ENCODE data around the gene GNA12.

GNA12 gene

DNA sequence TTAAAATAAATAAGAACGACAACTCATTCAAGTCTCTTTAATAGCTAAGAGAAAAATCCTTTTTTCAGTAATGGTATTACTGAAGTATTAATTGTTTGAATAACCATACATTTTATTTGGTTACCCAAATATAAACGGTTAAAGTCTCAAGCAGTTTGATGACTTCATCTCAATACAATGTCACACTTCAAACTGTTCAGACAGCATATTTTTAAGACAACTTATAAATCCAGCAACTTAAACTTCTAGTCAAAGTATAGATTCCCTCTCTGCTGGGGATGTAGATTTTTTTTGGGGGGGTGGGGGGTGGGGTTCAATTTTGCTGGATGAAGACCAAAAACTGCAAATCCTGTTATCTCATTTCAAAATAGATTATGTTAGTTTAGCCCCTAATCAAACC is 42.0 kb downstream of the GNA12 start:
- no peak for DNase-seq

DNA sequence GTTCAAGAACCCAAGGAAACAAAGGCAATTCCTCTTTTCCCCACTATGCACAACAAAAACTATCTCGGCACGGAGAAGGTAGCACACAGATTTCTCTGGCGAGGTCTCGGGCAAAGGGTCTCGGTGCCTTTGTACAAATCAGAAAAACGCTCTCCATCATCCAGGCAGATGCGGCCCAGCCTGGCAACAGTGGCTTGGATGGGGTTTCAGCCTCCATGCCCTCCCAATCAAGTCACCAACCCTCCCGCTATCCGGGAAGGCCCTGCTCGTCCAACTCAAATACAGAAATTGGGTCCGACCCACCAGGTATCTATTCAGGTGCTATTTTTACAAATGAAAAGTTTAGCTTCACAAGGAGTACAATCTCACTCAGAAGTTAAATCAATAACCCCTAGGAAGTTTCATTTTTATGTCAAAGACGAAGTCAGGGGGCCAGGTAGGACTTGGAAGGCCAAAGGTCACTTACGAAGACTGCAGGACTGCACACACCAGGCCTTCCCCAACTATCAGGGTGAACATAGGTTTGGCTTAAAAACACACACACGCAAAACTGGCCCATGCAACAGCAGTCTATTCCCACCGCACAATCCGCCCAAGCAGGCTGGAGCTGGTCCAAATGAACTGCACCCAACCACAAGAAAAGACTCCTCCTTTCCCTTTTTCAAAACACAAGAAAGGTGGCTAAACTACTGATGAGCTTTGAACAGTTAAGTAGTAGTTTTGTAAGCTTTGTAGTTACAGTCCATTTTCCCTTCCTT is 43.0 kb downstream of the GNA12 start:
- no peak for DNase-seq

DNA sequence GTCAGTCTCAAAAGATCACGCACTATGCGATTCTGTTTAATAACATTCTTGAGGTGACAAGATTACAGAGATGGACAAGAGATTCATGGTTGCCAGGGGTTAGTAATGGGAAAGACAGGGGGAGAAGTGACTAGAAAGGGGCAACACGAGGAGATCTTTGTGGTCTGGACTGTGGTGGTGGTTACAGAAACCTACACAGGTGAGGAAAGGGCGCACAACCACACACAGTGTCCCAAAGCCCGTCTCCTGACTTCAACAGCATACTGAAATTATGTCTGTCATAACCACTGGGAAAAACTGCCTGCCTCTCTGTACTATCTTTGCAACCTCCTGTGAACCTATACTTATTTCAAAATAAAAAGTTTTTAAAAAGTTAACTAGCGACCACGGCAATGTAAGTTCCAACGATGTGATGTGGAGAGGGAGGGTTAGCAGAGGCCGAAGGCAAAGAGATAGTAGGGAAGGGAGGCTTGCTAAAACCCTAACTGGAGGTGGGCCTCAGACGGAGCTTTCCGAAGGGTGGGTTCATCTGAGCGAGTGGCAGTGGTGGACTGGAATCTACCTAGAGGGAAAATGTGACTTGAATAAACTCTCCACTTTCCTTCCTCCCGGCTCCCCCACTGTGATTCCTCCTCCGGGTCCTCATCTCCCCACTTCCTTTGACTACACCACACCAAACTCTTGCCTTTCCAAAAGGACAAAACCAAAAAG is 43.7 kb downstream of the GNA12 start:
- no peak for DNase-seq

DNA sequence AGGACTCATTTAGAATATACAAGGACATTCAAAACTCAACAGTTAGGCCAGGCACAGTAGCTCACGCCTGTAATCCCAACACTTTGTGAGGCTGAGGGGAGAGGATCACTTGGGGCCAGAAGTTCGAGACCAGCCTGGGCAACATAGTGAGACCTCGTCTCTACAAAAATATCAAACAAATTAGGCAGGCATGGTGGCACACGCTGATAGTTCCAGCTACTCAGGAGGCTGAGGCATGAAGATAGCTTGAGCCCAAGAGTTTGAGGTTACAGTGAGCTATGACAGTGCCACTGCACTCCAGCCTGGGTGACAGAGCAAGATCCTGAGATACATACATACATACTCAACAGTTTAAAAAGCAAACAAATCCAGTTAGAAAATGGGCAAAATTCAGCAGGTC is 44.9 kb downstream of the GNA12 start:
- DNase-seq = no peak

DNA sequence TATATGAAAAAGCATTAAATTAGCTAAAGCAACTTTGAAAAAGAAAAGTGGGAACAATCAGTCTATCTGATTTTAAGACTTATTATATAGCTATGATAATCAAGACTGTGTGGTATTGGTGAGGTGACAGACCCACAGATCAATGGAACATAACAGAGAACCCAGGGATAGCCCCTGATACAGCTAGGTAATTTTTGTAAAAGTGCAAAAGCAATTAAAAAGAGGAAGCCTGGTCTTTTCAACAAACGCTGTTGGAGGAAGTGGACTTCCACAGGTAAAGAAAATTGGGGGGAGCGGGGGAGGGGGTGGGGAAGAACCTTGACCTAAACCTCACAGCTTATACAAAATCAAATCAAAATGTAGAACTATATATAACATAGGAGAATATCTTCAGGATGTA is 45.4 kb downstream of the GNA12 start:
- no peak for DNase-seq

DNA sequence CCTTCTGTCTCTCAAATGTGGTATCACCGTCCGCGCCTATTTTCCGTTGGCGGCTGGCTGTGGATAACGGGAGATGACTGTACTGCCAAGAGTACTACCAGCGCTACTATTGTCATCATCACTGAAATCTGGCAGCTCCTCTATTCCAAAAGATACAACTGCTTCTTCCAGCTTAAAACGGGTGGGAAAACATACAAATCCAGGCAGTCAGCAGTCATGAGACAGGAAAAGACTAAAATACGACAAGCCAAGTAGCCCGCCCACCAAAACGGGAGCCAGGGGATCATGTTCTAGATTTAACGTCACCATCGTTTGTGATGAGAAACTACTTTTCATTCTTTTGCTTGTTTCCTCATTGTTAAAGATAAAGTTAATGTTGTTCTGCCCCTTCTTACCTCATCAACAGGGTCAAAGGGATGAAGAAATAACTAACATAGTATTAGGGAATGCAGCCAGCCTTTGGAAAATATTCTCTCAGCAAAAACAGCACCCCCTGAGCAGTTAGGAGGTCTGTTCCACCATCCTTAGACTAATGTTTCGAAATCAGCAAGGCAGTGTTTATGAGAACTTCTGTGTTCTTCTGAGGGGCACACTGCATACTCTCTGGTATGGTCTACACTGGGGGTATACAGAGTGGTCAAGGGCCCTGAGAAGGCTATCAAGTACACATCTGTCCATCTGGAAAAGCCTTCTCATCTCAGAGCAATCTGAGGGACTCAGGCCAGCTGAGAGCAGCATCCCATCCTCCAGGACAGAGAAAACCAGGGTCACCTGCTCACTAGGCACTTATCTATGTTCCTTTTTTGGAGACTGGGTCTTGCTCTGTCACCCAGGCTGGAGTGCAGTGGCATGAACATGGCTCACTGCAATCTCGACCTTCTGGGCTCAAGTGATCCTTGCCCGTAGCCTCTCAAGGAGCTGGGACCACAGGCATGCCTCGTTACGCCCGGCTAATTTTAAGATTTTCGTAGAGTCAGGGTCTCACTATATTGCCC is 47.5 kb downstream of the GNA12 start:
- no peak for DNase-seq

DNA sequence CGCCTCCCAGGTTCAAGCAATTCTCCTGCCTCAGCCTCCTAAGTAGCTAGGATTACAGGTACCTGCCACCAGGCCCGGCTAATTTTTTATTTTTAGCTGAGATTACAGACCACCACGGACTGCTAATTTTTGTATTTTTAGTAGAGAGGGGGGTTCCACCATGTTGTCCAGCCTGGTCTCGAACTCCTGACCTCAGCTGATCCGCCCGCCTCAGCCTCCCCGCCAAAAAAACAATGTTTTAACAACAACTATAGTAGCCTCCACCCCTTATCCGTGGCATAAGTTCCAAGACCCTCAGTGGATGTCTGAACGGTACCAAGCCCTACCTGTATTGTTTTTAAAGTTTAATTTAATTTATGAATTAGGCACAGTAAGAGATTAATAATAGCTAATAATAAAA is 48.2 kb downstream of the GNA12 start:
- no peak for DNase-seq

DNA sequence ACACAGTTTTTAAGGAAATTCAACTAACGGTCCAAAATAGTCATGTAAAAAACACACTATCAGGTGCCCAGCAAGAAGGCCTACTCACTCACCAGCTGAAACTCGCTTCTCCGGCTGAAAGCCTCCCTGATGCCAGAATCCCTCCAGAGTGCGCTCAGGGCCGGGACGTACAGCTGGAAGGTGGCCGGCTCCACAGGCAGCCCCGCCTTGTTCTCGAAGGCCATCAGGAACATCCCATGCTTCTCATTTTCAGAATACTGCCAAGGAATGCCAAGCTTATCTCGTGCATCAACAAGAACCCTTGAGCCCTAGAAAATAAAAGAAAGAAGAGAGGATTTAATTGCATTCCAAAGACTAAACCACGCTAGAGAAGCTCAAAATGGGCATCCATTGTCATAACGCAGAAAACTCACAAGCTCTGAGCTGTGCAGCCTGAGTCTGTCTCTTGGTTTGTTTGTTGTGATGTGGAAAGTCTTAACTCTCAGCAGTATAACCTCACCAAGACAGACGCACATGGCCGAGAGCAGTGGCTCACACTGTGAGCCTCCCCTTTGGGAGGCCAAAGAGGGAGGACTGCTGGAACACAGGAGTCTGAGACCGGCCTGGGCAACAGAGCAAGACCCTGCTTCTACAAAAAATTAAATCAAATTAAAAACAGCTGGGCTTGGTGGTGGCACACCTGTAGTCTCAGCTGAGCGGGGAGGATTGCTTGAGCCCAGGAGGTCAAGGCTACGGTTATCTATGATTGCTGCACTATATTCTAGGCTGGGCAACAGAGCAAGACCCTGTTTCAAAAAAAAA is 49.1 kb downstream of the GNA12 start:
- no peak for DNase-seq

DNA sequence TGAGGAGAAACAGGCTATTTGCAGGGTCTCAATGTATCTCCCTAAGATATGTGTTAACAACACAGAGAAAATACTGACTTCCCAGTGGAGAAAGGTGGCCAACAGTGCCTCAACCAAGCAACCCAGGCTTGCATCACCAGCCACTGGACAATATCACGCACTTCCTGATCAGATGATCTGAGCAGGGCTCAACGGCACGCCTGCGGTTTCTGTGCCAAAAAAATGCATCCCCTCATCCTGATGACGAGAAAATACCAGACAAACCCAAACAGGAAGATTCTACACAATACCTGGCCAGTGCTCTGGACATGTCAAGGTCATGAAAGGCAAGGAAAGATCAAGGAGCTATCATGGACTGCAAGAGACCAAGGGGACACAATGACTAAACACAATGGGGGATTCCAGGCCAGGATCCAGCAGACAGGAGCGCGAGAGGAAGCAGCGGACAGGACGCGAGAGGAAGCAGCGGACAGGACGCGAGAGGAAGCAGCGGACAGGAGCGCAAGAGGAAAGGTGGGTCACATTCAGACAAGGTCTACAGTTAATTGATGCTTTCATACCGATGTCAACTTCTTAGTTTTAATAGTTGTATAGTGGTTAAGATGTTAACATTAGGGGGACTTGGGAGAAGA is 51.1 kb downstream of the GNA12 start:
- no peak for DNase-seq

DNA sequence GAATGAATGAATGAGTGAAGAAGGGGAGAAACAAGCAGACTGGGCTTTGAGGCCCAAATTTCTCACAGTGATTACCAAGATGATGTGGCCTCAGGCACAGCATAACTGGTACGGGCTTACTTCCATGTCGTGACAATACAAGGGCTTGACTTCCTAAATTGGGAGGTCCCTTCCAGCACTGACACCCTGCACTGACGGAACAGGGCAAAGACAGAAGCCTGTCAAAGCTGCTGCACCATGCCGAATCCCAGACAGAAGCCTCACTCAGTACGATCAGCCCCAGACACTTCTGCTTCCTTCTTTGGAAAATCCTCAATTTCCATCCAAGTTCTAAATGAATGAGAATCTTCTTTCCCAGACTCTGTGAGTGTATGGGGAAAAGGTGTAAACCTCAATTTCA is 51.9 kb downstream of the GNA12 start:
- DNase-seq = no peak

DNA sequence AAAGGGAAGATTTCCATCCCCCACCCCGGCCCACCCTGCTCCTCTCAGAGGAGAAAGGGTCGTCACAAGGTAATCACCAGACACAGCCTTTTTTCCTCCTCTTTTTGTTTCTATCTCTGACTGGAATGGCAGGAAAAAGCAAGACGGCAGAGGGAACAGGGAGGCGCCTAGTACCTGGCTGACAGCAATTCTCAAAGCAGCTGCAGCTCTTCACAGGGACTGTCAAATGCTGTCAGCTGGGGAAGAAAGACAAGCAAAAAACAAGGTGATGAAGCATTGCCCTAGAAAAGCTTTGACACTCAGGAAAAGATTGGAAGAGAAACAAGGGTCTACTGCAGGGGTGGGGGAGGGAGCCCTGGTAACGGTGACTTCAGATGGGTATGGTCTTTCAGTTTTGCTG is 52.7 kb downstream of the GNA12 start:
- no peak for DNase-seq

DNA sequence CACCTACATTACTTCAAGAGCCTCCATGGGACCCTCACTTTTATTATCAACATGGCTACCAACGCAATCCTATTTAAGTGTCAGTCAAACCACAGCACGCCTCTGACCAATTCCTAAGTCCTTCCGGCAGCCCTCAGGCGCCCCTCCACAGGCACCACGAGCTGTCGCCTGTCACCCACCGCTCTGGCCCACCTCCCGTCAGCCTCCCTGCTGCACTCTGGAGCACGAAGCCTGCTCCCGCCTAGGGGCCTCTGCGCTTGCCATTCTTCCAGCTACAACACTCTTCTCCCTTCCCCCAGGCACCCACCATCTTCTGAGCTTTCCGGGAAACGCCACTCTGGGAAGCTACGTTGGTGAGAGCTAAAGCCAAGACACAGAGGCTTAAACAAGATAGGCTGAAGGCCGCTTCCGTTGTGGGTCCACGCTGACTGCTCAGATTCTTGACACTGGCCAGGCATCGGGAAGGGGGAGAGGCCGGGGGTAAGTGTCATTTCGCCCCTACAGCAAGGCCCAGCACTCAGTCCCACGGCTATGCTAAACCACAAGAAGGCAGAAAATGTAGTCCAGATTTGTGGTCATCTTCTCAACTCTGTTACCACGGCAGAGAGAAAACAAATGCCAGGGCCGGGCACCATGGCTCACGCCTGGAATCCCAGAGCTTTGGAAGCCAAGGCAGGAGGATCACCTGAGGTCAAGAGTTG is 56.7 kb downstream of the GNA12 start:
- DNase-seq = no peak

DNA sequence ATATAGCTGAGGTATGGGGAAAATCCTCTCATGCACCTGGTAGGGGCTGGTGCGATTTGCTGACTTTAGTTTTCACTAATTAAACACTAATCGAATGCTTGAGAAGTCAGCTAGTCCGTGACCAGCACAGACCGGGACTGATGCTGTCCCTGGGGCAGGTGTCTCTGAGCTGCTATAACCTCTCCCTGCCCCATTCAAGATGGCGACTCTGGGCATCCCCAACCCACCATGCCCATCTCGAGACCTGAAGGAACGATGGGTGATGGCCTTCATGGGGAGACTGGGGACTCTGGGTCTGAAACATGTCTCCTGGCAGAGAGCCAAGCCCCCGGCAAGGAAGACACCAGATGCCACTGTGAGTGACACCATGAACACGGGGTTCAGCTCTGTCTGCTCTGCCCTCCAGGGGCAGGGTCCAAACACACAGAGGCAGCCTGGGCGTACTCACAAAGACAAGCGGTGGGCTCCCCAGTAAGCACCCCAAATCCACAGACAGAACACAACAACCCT is 57.4 kb downstream of the GNA12 start:
- DNase-seq = no peak

DNA sequence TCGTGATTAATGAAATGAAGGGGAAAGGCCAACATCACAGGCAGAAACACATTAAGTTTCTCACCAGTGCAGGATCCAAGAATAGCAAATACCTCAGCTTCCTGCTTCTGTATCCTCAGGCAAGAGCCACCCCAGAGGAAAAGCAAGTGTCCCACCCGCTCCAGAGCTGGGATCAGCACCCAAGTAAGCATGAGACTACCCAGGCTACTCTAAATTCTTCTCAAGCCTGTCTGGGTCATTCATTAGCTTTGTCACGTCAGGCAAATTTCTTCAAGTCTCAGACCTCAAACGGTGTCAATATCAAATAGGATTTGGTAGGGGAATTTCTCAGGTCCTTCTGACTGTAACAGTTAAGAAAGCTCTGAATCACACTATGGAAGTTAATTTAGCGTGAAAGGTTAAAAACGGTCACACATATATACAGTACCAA is 59.0 kb downstream of the GNA12 start:
- no peak for DNase-seq

DNA sequence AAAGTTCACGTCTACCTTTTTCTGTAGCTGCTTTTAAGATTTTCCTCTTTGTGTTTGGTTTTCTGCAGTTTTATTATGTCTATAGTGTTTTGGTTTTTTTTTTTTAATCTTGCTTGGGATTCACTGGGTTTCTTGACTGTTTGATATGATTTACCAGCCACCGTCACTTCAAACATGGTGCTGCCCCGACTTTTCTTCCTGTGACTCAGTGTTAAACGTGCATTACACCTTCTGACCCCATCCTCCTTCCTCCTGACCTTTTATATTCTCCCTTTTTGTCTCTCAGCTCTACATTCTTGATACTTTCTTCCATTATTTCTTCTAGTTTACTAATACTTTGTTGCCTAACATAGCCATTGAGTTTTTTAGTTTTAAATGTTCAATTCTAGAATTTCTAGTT is 61.5 kb downstream of the GNA12 start:
- no peak for DNase-seq

DNA sequence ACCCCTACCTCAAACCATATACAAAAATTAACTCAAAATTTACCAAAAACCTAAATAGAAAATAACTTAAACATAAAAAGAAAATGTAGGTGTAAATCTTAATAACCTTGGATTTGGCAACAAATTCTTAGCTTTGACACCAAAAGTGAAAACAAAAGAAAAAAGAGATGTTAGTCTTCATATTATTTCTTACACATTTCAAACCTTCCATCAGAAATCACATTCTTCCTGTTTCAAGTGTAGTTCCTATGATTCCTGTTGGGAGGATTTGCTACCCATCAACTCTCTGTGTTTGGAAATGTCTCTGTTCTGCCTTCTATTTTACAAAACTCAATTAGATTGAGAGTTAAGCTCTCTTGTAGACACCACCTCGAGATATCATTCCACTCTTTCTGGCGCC is 62.0 kb downstream of the GNA12 start:
- DNase-seq = no peak

DNA sequence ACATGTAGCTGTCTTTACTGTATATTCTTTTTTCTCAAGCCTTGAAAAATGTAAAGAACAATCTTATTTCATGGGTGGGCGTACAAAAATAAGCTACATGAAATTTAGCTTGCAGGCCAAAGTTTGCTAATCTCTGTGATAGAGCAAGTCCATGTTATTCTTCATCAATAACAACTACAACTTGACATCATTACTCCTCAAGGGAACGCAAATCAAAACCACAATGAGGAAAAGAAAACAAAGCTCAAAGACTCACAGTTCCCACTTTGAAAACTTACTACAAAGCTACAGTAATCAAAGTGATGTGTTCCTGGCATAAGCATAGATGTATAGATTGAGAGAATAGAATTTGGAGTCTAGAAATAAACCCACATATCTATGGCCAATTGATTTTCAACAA is 62.5 kb downstream of the GNA12 start:
- DNase-seq = no peak

DNA sequence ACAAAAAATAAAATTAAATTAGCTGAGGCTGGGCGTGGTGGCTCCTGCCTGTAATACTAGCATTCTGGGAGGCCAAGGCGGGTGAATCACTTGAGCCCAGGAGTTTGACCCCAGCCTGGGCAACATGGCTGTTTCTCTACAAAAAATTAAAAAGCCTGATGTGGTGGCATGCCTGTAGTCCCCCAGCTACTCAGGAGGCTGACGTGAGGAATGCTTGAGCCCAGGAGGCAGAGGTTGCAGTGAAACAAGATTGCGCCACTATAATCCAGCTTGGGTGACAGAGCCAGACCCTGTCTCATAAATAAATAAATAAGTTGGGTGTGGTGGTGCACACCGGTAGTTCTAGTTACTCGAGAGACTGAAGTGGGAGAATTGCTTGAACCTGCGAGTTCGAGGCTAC is 65.1 kb downstream of the GNA12 start:
- DNase-seq = no peak

DNA sequence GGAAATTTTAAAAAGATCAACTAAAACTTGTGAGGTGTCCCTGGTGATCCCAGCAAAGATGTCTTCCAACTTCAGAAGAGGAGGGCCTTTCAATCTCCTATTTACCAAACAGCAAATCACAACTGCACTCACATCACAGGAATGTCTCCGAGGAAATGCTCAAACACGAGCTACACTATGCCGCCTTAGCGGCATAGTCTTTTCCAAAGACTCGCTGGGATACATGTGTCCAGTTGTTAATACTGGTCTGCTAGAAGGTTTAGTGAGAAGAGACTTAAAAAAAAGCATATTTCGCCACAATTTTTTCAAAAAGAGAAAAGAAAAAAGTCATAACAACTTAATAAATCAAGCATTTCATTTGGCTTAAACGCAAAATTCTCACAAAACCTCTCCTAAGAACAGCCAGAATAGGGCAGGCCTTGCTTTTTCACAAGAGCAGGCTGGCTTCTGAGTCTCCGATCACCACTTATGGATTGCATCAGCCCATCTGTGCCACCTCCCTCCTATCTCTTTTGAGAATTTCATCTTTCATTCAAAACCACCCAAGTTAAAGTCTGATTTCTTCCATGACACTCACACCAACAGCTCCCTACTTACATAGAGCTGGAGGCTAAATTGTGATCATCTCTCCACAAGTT is 66.1 kb downstream of the GNA12 start:
- DNase-seq = no peak

DNA sequence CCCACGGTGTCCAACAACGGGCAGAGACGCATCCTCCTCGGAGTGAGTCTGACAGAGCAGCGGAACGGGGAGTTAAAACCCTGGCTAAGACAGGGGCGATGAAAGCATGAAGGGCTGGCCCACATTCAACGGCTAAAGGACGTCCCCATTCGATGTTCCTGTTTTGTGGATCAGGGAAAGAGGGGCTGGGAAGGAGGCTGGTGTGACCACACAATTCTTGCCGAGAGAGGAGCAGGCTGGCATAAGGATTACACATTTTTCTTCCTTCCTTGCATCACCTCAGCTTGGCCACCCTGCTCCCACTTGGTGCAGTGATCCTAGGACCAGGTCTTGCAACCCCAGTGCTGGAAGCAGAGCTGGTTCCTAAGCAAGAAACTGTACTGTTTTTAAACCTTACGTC is 67.7 kb downstream of the GNA12 start:
- DNase-seq = no peak

DNA sequence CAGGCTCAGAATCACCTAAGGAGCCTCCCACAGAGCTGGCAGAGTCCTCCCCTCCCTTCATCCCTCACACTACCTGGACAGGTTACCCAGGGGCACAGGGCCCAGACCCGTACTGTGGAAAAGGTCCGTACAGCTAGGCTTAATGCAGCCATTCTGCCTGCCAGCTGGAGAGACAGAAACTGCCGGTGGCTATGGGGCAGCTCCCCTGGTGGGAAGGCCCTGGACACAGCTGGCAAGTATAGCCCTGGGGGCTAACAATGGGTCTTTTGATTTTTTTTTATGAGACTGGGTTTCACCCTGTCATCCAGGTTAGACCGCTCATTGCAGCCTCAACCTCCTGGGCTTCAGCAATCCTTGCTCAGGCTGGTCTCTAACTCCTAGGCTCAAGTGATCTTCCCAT is 68.3 kb downstream of the GNA12 start:
- DNase-seq = no peak
